Muscle of leg (tissue), 11 donors: Measurements from ENCODE around the gene RRAS2. TPM values are rescaled to one million over a fixed set of nuclear protein-coding genes. Genes with fewer than 3 reads are reported as not detected.

Experiments
- DNase-seq: peaks from one replicate; pipeline ENCODE4 v3.0.0; 2013
- H3K27ac ChIP-seq: one replicate; pipeline ENCODE4 v1.5.1; 2013; ENCODE audit warnings: mild to moderate bottlenecking, low read length, control low read depth
- H3K27me3 ChIP-seq: one replicate; pipeline ENCODE4 v1.6.1; 2013; ENCODE audit warnings: low read length; ENCODE audit not compliant: control insufficient read depth, insufficient read depth
- H3K36me3 ChIP-seq: one replicate; pipeline ENCODE4 v1.6.1; 2013; ENCODE audit warnings: low read length; ENCODE audit not compliant: control insufficient read depth, insufficient read depth
- H3K4me1 ChIP-seq: one replicate; pipeline ENCODE4 v1.6.1; 2013; ENCODE audit warnings: low read length; ENCODE audit not compliant: control insufficient read depth, insufficient read depth
- H3K4me3 ChIP-seq: one replicate; pipeline ENCODE4 v1.5.1; 2013; ENCODE audit warnings: low read length, control low read depth
- H3K9me3 ChIP-seq: replicated peaks from 2 replicates; pipeline ENCODE4 v1.6.1; 2013; ENCODE audit warnings: low read depth, low read length; ENCODE audit not compliant: control insufficient read depth
- WGBS: methylation state at CpG from one replicate; pipeline ENCODE4 v1.1.5; 2013; ENCODE audit warnings: missing lambda C conversion rate; ENCODE audit not compliant: insufficient coverage; 5-methylcytosine and 5-hydroxymethylcytosine counted together
- polyA plus RNA-seq, 8 donors: library from polyadenylated mRNA; unstranded; fragments of 120-200 nt; gene quantifications; one replicate each; pipeline versions ENCODE4 v1.2.1 to v1.2.3, GENCODE V29; 2013; ENCODE audit warnings: inconsistent platforms in 1 of 8, low replicate concordance in 1 of 8; ENCODE audit not compliant: insufficient read length in 8 of 8, insufficient read depth in 1 of 8
- total RNA-seq: library from RNA; stranded (reverse); fragments of 120-200 nt; gene quantifications from one replicate; pipeline ENCODE4 v1.2.4, GENCODE V29; 2013

Gene RRAS2
- total and polyA plus RNA-seq, 9 donors = 34.4 to 49.3 (median 39.4) TPM

GRCh38 chr11:14310679-14311078 lies 48.3 kb downstream of the RRAS2 start:
- no peaks in the 10 kb centered on the region for H3K27me3 ChIP-seq
- H3K4me3 ChIP-seq = no peak overlapping the region
- WGBS = 40% methylated on average over 1 of the region's 1 CpG
- no peaks in the 10 kb centered on the region for H3K36me3 ChIP-seq
- H3K4me1 ChIP-seq = no peaks in the 10 kb centered on the region
- no peaks in the 10 kb centered on the region for H3K9me3 ChIP-seq
- no peak overlapping the region for H3K27ac ChIP-seq
- DNase-seq = no peak

- H3K27ac ChIP-seq = no peak overlapping the region
- peaks cover 4% of the 10 kb centered on the region for H3K4me1 ChIP-seq
- H3K4me3 ChIP-seq = no peak overlapping the region
- no peaks in the 10 kb centered on the region for H3K9me3 ChIP-seq
- no peaks in the 10 kb centered on the region for H3K36me3 ChIP-seq
- WGBS = 81% methylated on average over 4 of the region's 4 CpGs
- H3K27me3 ChIP-seq = no peaks in the 10 kb centered on the region
- no peak for DNase-seq
Observed at GRCh38 chr11:14309425-14310192, 49.4 kb downstream of the RRAS2 start.

- H3K27ac ChIP-seq = no peak overlapping the region
- 80% methylated on average over 1 of the region's 1 CpG for WGBS
- no peaks in the 10 kb centered on the region for H3K27me3 ChIP-seq
- peaks cover 8% of the 10 kb centered on the region for H3K4me1 ChIP-seq
- H3K36me3 ChIP-seq = no peaks in the 10 kb centered on the region
- DNase-seq = no peak
- no peak overlapping the region for H3K4me3 ChIP-seq
- H3K9me3 ChIP-seq = no peaks in the 10 kb centered on the region
Observed at GRCh38 chr11:14308897-14309387, 50.0 kb downstream of the RRAS2 start.

- H3K27me3 ChIP-seq = no peaks in the 10 kb centered on the region
- H3K4me1 ChIP-seq = peaks cover 10% of the 10 kb centered on the region
- peak; percentile 39 for DNase-seq
- H3K27ac ChIP-seq = no peak overlapping the region
- WGBS = no CpG with 5 or more reads among the region's 5 CpGs
- H3K36me3 ChIP-seq = no peaks in the 10 kb centered on the region
- H3K9me3 ChIP-seq = no peaks in the 10 kb centered on the region
- no peak overlapping the region for H3K4me3 ChIP-seq
Observed at GRCh38 chr11:14308114-14308896, 50.7 kb downstream of the RRAS2 start.

- Histone ChIP-seq H3K27me3 (no peaks in the 10 kb centered on the region), H3K27ac (no peak overlapping the region), H3K4me1 (peaks cover 10% of the 10 kb centered on the region), H3K4me3 (no peak overlapping the region), H3K36me3 (no peaks in the 10 kb centered on the region), H3K9me3 (no peaks in the 10 kb centered on the region)
- DNase-seq = no peak
- WGBS = 100% methylated on average over 1 of the region's 1 CpG
Observed at GRCh38 chr11:14306481-14306880, 52.5 kb downstream of the RRAS2 start.

GRCh38 chr11:14305649-14306048 lies 53.3 kb downstream of the RRAS2 start:
- Histone ChIP-seq H3K36me3 (no peaks in the 10 kb centered on the region), H3K4me3 (no peak overlapping the region), H3K27me3 (no peaks in the 10 kb centered on the region), H3K9me3 (no peaks in the 10 kb centered on the region), H3K4me1 (peaks cover 10% of the 10 kb centered on the region), H3K27ac (no peak overlapping the region)
- no peak for DNase-seq
- no CpG with 5 or more reads among the region's 7 CpGs for WGBS

GRCh38 chr11:14304601-14305000 lies 54.4 kb downstream of the RRAS2 start:
- Histone ChIP-seq H3K4me1 (peaks cover 10% of the 10 kb centered on the region), H3K9me3 (no peaks in the 10 kb centered on the region), H3K4me3 (no peak overlapping the region), H3K27me3 (no peaks in the 10 kb centered on the region), H3K27ac (peak overlapping the region; percentile 73), H3K36me3 (no peaks in the 10 kb centered on the region)
- peak; percentile 65 for DNase-seq

GRCh38 chr11:14300661-14301304 lies 58.2 kb downstream of the RRAS2 start:
- Histone ChIP-seq H3K4me3 (no peak overlapping the region), H3K9me3 (no peaks in the 10 kb centered on the region), H3K27me3 (no peaks in the 10 kb centered on the region), H3K4me1 (peaks cover 10% of the 10 kb centered on the region), H3K36me3 (no peaks in the 10 kb centered on the region), H3K27ac (no peak overlapping the region)
- 20% methylated on average over 1 of the region's 6 CpGs for WGBS
- DNase-seq = peak; percentile 71

- WGBS = no CpG with 5 or more reads among the region's 1 CpG
Observed at GRCh38 chr11:14299921-14300320, 59.1 kb downstream of the RRAS2 start.

GRCh38 chr11:14290422-14290821 lies 68.6 kb downstream of the RRAS2 start:
- Histone ChIP-seq H3K36me3 (no peaks in the 10 kb centered on the region), H3K4me3 (no peak overlapping the region), H3K9me3 (no peaks in the 10 kb centered on the region), H3K4me1 (no peaks in the 10 kb centered on the region), H3K27ac (no peak overlapping the region), H3K27me3 (no peaks in the 10 kb centered on the region)
- DNase-seq = no peak
- 75% methylated on average over 2 of the region's 3 CpGs for WGBS

More at GRCh38 chr11:14299921-14300320, 59.1 kb downstream of the RRAS2 start:
- Histone ChIP-seq H3K27ac (no peak overlapping the region), H3K4me3 (no peak overlapping the region), H3K4me1 (peaks cover 6% of the 10 kb centered on the region), H3K36me3 (no peaks in the 10 kb centered on the region), H3K27me3 (no peaks in the 10 kb centered on the region), H3K9me3 (no peaks in the 10 kb centered on the region)
- no peak for DNase-seq
